Astrocyte (in vitro differentiated cells and primary cell): Measurements from ENCODE around the gene TBC1D12. TPM values are rescaled to one million over a fixed set of nuclear protein-coding genes. Genes with fewer than 3 reads are reported as not detected.

Source experiments
- DNase-seq: peaks from one replicate; pipeline ENCODE4 v3.0.0-alpha.2; 2010; ENCODE audit warnings: low read depth
- FAIRE-seq: peaks from 2 replicates; lab custom pipeline; 2011; peaks lifted over from hg19 to GRCh38; lab: Jason Lieb, UNC
- H2AFZ ChIP-seq: 2 replicates; pipeline ENCODE4 v1.6.0; 2012; ENCODE audit warnings: low read depth, low read length, inconsistent platforms
- H3K27ac ChIP-seq: 2 replicates; pipeline ENCODE4 v1.5.1; 2011; ENCODE audit warnings: low read depth, low read length, inconsistent platforms
- H3K27me3 ChIP-seq: 2 replicates; pipeline ENCODE4 v1.6.0; 2011; ENCODE audit warnings: low read length, inconsistent platforms; ENCODE audit not compliant: insufficient read depth
- H3K36me3 ChIP-seq: 2 replicates; pipeline ENCODE4 v1.5.1; 2011; ENCODE audit warnings: low read length, inconsistent platforms; ENCODE audit not compliant: insufficient read depth
- H3K4me1 ChIP-seq: 2 replicates; pipeline ENCODE4 v1.5.1; 2011; ENCODE audit warnings: low read length, inconsistent platforms; ENCODE audit not compliant: insufficient read depth
- H3K4me2 ChIP-seq: 2 replicates; pipeline ENCODE4 v1.6.0; 2012; ENCODE audit warnings: low read length, inconsistent platforms
- H3K4me3 ChIP-seq: 2 replicates; pipeline ENCODE4 v1.5.1; 2011; ENCODE audit warnings: low read depth, mild to moderate bottlenecking, low read length, inconsistent platforms; ENCODE audit not compliant: insufficient read depth
- H3K79me2 ChIP-seq: 2 replicates; pipeline ENCODE4 v1.6.0; 2012; ENCODE audit warnings: mild to moderate bottlenecking, low read length, inconsistent platforms; ENCODE audit not compliant: insufficient read depth
- H3K9ac ChIP-seq: 2 replicates; pipeline ENCODE4 v1.6.0; 2012; ENCODE audit warnings: mild to moderate bottlenecking, low read length, inconsistent platforms
- H3K9me3 ChIP-seq: 2 replicates; pipeline ENCODE4 v1.5.1; 2012; ENCODE audit warnings: low read depth, mild to moderate bottlenecking, low read length, inconsistent platforms; ENCODE audit not compliant: insufficient read depth
- H4K20me1 ChIP-seq: 2 replicates; pipeline ENCODE4 v1.6.0; 2012; ENCODE audit warnings: low read length, inconsistent platforms; ENCODE audit not compliant: insufficient read depth
- H3K27ac Mint-ChIP-seq: one replicate; pipeline ENCODE4 v1.8.0; 2021; ENCODE audit warnings: mild to moderate bottlenecking, mixed read lengths; ENCODE audit not compliant: unreplicated experiment
- H3K27me3 Mint-ChIP-seq: one replicate; pipeline ENCODE4 v1.8.0; 2021; ENCODE audit warnings: low read depth, mixed read lengths; ENCODE audit not compliant: unreplicated experiment
- H3K36me3 Mint-ChIP-seq: one replicate; pipeline ENCODE4 v1.8.0; 2021; ENCODE audit warnings: low read depth, mixed read lengths; ENCODE audit not compliant: unreplicated experiment
- H3K4me1 Mint-ChIP-seq: one replicate; pipeline ENCODE4 v1.8.0; 2021; ENCODE audit warnings: low read depth, mixed read lengths; ENCODE audit not compliant: unreplicated experiment
- H3K4me3 Mint-ChIP-seq: one replicate; pipeline ENCODE4 v1.8.0; 2021; ENCODE audit warnings: mild to moderate bottlenecking, moderate library complexity, mixed read lengths; ENCODE audit not compliant: unreplicated experiment
- H3K9me3 Mint-ChIP-seq: one replicate; pipeline ENCODE4 v1.8.0; 2021; ENCODE audit warnings: mild to moderate bottlenecking, mixed read lengths; ENCODE audit not compliant: unreplicated experiment
- CTCF ChIP-seq: IDR thresholded peaks from 2 replicates; pipeline ENCODE4 v1.5.1; 2011; ENCODE audit warnings: low read depth, mild to moderate bottlenecking, inconsistent platforms, low read length, moderate library complexity; ENCODE audit not compliant: insufficient read depth
- EZH2 ChIP-seq: IDR thresholded peaks from 2 replicates; pipeline ENCODE4 v1.6.1; 2012; ENCODE audit warnings: mild to moderate bottlenecking, low read length, inconsistent platforms; ENCODE audit not compliant: insufficient read depth
- total RNA-seq: library from RNA; stranded (reverse); gene quantifications from 2 replicates; pipeline ENCODE4 v1.2.1, GENCODE V29; 2021

TBC1D12 gene
- total RNA-seq, 1 donor from 2014 or later, result 7.6 TPM

- no peaks in the 10 kb centered on the region for H3K36me3 ChIP-seq
- H3K4me1 Mint-ChIP-seq, result no peaks in the 10 kb centered on the region
- no peak overlapping the region for H3K4me2 ChIP-seq
- H3K27me3 ChIP-seq, result no peaks in the 10 kb centered on the region
- H3K79me2 ChIP-seq, result no peaks in the 10 kb centered on the region
- no peak overlapping the region for H2AFZ ChIP-seq
- no peak overlapping the region for H3K9ac ChIP-seq
- H3K9me3 ChIP-seq, result no peaks in the 10 kb centered on the region
- H3K4me3 ChIP-seq, result no peak overlapping the region
- no peak overlapping the region for H3K4me3 Mint-ChIP-seq
- H3K36me3 Mint-ChIP-seq, result peaks cover 12% of the 10 kb centered on the region
- DNase-seq, result no peak
- peaks cover 10% of the 10 kb centered on the region for H3K9me3 Mint-ChIP-seq
- H4K20me1 ChIP-seq, result no peaks in the 10 kb centered on the region
- no peak overlapping the region for H3K27ac Mint-ChIP-seq
- TF ChIP-seq EZH2 (no peak), CTCF (no peak)
- no peaks in the 10 kb centered on the region for H3K4me1 ChIP-seq
- H3K27me3 Mint-ChIP-seq, result no peaks in the 10 kb centered on the region
- FAIRE-seq, result peak; percentile 23
- H3K27ac ChIP-seq, result no peak overlapping the region
These were observed 59.8 kb downstream of the TBC1D12 start for GRCh38 chr10:94462130-94462529.

- Mint-ChIP-seq H3K4me3 (no peak overlapping the region), H3K27ac (no peak overlapping the region), H3K27me3 (no peaks in the 10 kb centered on the region), H3K36me3 (no peaks in the 10 kb centered on the region), H3K4me1 (no peaks in the 10 kb centered on the region), H3K9me3 (no peaks in the 10 kb centered on the region)
- no peak for TF ChIP-seq CTCF
- H2AFZ ChIP-seq, result no peak overlapping the region
- no peak overlapping the region for H3K27ac ChIP-seq
- peaks cover 8% of the 10 kb centered on the region for H4K20me1 ChIP-seq
- no peaks in the 10 kb centered on the region for H3K4me1 ChIP-seq
- H3K4me3 ChIP-seq, result no peak overlapping the region
- no peak overlapping the region for H3K4me2 ChIP-seq
- FAIRE-seq (no peak), DNase-seq (no peak)
- no peaks in the 10 kb centered on the region for H3K36me3 ChIP-seq
- no peaks in the 10 kb centered on the region for H3K27me3 ChIP-seq
- H3K79me2 ChIP-seq, result peaks cover 3% of the 10 kb centered on the region
- no peaks in the 10 kb centered on the region for H3K9me3 ChIP-seq
- no peak overlapping the region for H3K9ac ChIP-seq
These were observed 63.3 kb downstream of the TBC1D12 start for GRCh38 chr10:94465684-94466083.

GRCh38 chr10:94481410-94481809 lies 79.1 kb downstream of the TBC1D12 start:
- DNase-seq (no peak), FAIRE-seq (no peak)
- Histone ChIP-seq H3K27ac (no peak overlapping the region), H3K36me3 (no peaks in the 10 kb centered on the region), H4K20me1 (no peaks in the 10 kb centered on the region), H2AFZ (no peak overlapping the region), H3K27me3 (no peaks in the 10 kb centered on the region), H3K4me2 (no peak overlapping the region), H3K4me3 (no peak overlapping the region), H3K9me3 (no peaks in the 10 kb centered on the region), H3K4me1 (no peaks in the 10 kb centered on the region), H3K9ac (no peak overlapping the region), H3K79me2 (no peaks in the 10 kb centered on the region)
- peaks cover 13% of the 10 kb centered on the region for H3K36me3 Mint-ChIP-seq
- no peak overlapping the region for H3K27ac Mint-ChIP-seq
- H3K4me1 Mint-ChIP-seq, result no peaks in the 10 kb centered on the region
- H3K4me3 Mint-ChIP-seq, result no peak overlapping the region
- H3K27me3 Mint-ChIP-seq, result no peaks in the 10 kb centered on the region
- TF ChIP-seq EZH2 (no peak), CTCF (no peak)
- peaks cover 5% of the 10 kb centered on the region for H3K9me3 Mint-ChIP-seq
